HUDEP-2 (cell line): ENCODE data around the gene OR4D9.
A peak's percentile ranks its signal among the peaks of the same experiment; 100 is the strongest.

Source experiments
- DNase-seq, 76 experiments: peaks; one replicate each; lab custom pipeline; 2025; ENCODE audit not compliant: unreplicated experiment in 76 of 76; lab: John Stamatoyannopoulos, UW

OR4D9 gene

GRCh38 chr11:59550368-59550841, 39.1 kb downstream of the OR4D9 start:
- DNase-seq = peak in 75 of 76 experiments; percentile 51 to 96 (median 89)

GRCh38 chr11:59550842-59551658, 39.7 kb downstream of the OR4D9 start:
- DNase-seq = peak in 74 of 76 experiments; percentile 29 to 94 (median 85)

DNA sequence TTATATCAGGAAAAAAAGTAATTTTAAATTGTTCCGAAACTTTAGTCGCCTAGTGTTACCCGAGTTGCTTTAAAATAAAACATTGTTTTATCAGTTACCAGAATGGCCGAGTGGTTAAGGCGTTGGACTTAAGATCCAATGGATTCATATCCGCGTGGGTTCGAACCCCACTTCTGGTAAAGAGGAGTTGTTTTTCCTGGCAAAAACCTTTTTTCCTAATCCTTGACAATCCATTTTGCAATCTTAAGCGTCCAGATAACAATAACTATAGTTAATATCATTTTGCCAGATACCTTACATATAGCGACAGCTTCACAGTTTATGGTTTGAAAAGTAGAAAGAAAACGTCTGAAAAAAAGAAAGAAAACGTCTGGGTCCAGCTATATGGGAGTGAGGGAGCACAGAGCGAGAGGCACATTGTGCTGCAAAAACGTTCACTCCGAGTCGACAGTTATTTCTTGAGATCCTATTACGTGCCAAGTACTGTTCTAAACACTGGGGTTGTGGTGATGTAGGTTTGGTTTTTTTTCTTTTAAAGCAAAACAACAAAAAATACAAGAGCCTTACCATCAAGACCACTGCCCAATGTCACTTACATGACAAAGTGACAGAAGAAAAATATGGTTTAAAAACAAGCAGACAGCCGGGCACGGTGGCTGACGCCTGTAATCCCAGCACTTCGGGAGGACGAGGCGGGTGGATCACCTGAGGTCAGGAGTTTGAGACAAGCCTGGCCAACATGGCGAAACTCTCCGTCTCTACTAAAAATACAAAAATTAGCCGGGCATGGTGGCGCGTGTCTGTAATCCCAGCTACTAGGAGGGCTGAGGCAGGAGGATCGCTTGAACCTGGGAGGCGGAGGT, 40.6 kb downstream of the OR4D9 start:
- peak in 69 of 76 experiments; percentile 10 to 81 (median 47) for DNase-seq

- no peak for DNase-seq
Observed at GRCh38 chr11:59552844-59553243, 41.5 kb downstream of the OR4D9 start.

GRCh38 chr11:59553323-59553722, 42.0 kb downstream of the OR4D9 start:
- no peak for DNase-seq

DNA sequence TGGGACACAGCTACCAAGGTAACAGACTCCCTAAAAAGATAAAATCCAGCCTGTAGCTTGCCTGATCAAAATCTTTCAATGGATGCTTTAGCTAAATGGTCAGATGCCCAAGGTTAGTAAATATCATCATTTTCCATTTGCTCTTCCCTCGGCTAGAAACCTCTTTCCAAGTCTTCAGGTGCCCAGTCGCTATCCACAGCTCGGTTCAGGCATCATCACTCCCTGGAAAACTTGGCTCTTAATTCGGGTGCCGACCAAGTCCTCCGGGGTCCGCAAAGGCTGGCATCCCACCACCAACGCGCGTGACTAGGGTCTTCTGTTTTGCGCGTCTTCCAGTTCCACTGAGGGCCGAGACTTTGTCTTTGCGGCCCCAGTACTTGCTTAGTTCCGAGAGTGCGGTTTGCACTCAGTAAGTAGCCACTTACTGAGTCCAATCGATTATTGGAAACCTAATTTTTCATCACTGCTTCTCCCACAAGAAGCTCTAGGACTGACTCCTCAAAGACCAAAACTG, 44.3 kb downstream of the OR4D9 start:
- no peak for DNase-seq

DNA sequence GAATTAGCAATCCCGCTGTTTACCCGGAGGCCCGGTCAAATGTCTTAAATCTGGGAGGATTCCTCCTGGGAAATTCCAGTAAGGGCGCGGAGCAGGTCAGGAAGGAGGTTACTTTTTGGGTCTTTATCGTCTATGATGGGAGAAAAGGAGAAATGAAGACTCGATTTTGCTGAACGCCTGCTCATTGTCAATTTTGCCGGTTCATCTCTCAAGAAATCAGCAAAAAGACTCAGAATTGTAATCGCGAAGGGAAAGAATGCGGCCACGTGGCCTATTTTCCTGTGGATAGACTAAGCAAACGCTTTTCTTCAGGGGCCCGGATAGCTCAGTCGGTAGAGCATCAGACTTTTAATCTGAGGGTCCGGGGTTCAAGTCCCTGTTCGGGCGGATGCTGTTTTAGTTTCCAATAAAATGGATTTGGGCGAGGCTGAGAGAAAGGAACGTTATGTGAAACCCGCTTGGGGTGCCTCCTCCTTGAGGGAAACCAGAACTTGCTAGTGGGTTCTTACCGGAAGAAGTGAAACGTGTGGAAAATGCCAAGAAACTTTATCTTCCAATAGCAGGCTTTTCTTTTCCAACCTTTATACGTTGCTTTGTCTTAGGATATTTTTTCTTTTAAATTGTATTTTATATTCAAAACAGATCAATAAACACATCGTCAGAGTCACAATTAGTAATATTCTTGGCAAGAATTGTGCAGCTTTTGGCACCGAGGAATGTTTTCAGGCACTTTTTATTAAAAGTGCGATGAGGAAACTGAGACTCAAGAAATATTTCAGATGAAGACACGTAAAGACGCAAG, 45.0 kb downstream of the OR4D9 start:
- DNase-seq = peak in 73 of 76 experiments; percentile 18 to 89 (median 72)

- DNase-seq = peak in 20 of 76 experiments; percentile 6 to 66 (median 35)
Observed at GRCh38 chr11:59556917-59557348, 45.6 kb downstream of the OR4D9 start.

DNA sequence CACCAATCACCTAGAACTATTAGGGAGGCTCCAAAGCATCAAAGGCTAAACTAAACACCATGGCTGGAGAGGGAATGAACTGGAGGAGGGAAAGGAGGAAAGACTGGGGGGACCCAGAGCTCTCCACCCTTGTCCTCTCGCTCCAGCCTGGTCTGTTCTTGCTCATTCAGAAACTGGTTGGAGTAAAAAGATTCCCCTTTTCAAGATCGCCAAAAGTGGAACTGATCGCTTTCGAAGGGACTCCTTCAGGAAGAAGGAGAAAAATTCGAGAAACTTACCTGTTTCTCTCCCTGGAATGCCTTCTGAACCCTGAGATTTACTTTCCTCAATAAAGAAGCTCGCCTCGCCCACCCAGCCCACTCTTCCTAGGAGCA, 46.9 kb downstream of the OR4D9 start:
- no peak for DNase-seq

GRCh38 chr11:59559886-59560285, 48.5 kb downstream of the OR4D9 start:
- DNase-seq = peak in 1 of 76 experiments; percentile 30

GRCh38 chr11:59560290-59560701, 49.0 kb downstream of the OR4D9 start:
- peak in 72 of 76 experiments; percentile 14 to 87 (median 66) for DNase-seq

GRCh38 chr11:59560702-59561473, 49.5 kb downstream of the OR4D9 start:
- DNase-seq = peak in 74 of 76 experiments; percentile 15 to 88 (median 78)

GRCh38 chr11:59562292-59562691, 51.0 kb downstream of the OR4D9 start:
- DNase-seq = no peak
